Keratinocyte (primary cell): ENCODE data around the gene PIP4P1. TPM values are rescaled to one million over a fixed set of nuclear protein-coding genes. Genes with fewer than 3 reads are reported as not detected.
"Not testable (repeated sequence)": the region's sequence is repeated elsewhere in the genome, so short reads cannot be mapped to it uniquely, and the experiment has no call there.

ENCODE experiments used
- DNase-seq: peaks from one replicate; pipeline ENCODE4 v3.0.0-alpha.2; 2011; ENCODE audit warnings: low read depth, missing footprints, low spot score
- FAIRE-seq: peaks from 2 replicates; lab custom pipeline; 2011; peaks lifted over from hg19 to GRCh38; lab: Jason Lieb, UNC
- H2AFZ ChIP-seq: 2 replicates; pipeline ENCODE4 v1.6.0; 2012; ENCODE audit warnings: low read length, control low read depth, inconsistent platforms; ENCODE audit not compliant: control insufficient read depth
- H3K27ac ChIP-seq: 2 replicates; pipeline ENCODE4 v1.5.1; 2011; ENCODE audit warnings: low read length; ENCODE audit not compliant: control insufficient read depth, insufficient read depth
- H3K27me3 ChIP-seq: 3 replicates; pipeline ENCODE4 v1.6.0; 2011; ENCODE audit warnings: low read length; ENCODE audit not compliant: control insufficient read depth, insufficient read depth; ENCODE audit errors: extremely low read depth
- H3K36me3 ChIP-seq, 2 experiments: 2 replicates in 1 of 2; 3 replicates in 1 of 2; pipeline ENCODE4 v1.5.1; 2011; ENCODE audit warnings: low read length in 2 of 2, mild to moderate bottlenecking in 1 of 2; ENCODE audit not compliant: control insufficient read depth in 2 of 2, insufficient read depth in 2 of 2; ENCODE audit errors: extremely low read depth in 1 of 2
- H3K4me1 ChIP-seq: 3 replicates; pipeline ENCODE4 v1.5.1; 2011; ENCODE audit warnings: low read length; ENCODE audit not compliant: control insufficient read depth, insufficient read depth; ENCODE audit errors: extremely low read depth
- H3K4me2 ChIP-seq: 3 replicates; pipeline ENCODE4 v1.6.0; 2011; ENCODE audit warnings: low read depth, low read length; ENCODE audit not compliant: control insufficient read depth, insufficient read depth; ENCODE audit errors: extremely low read depth
- H3K4me3 ChIP-seq, 3 experiments: fragments of 200-600 bp in 1 of 3; sonication (generic) in 1 of 3; 2 replicates in 2 of 3; 3 replicates in 1 of 3; pipeline ENCODE4 v1.5.1; 2011 to 2016; ENCODE audit warnings: low read length in 3 of 3, mild to moderate bottlenecking in 3 of 3, control low read depth in 2 of 3, inconsistent platforms in 1 of 3, low read depth in 1 of 3, mixed read lengths in 1 of 3, mixed run types in 1 of 3, moderate library complexity in 1 of 3; ENCODE audit not compliant: control insufficient read depth in 2 of 3, insufficient read depth in 2 of 3; ENCODE audit errors: extremely low read depth in 1 of 3
- H3K79me2 ChIP-seq: 2 replicates; pipeline ENCODE4 v1.6.0; 2012; ENCODE audit warnings: low read length; ENCODE audit not compliant: control insufficient read depth, insufficient read depth
- H3K9ac ChIP-seq: 3 replicates; pipeline ENCODE4 v1.6.0; 2011; ENCODE audit warnings: low read length; ENCODE audit not compliant: control insufficient read depth, insufficient read depth; ENCODE audit errors: extremely low read depth
- H3K9me1 ChIP-seq: 3 replicates; pipeline ENCODE4 v1.6.0; 2011; ENCODE audit warnings: low read length; ENCODE audit not compliant: control insufficient read depth, insufficient read depth; ENCODE audit errors: extremely low read depth
- H3K9me3 ChIP-seq: 2 replicates; pipeline ENCODE4 v1.5.1; 2012; ENCODE audit warnings: low read depth, low read length; ENCODE audit not compliant: control insufficient read depth
- H4K20me1 ChIP-seq: 3 replicates; pipeline ENCODE4 v1.6.0; 2011; ENCODE audit warnings: low read length; ENCODE audit not compliant: control insufficient read depth, insufficient read depth; ENCODE audit errors: extremely low read depth
- EZH2 ChIP-seq: IDR thresholded peaks from one replicate; pipeline ENCODE4 v1.6.1; 2012; ENCODE audit warnings: inconsistent platforms, mild to moderate bottlenecking, low read length, moderate library complexity
- dilution Hi-C: fragments of 300-500 bp; cut with MboI; formaldehyde crosslinking; loops from one replicate; pipeline ENCODE4 v1.7.0; 2020; ENCODE audit warnings: low sequenced_read_pairs; ENCODE audit not compliant: extremely low pct_ligation_motif_present
- polyA plus RNA-seq, 5 experiments: library from polyadenylated mRNA; depleted of rRNA in 3 of 5; stranded (reverse) in 3 of 5; stranded (forward) in 1 of 5; unstranded in 1 of 5; fragments of >200 nt; gene quantifications; 1 replicate in 1 of 5; 2 replicates in 3 of 5; 3 replicates in 1 of 5; pipeline versions ENCODE4 v1.2.1 to v1.2.3, GENCODE V29; 2011 to 2012; ENCODE audit warnings: missing spikeins in 2 of 5, low read depth in 1 of 5, low replicate concordance in 1 of 5
- TF ChIP-seq, protein P1 (sequence below), 3 experiments: IDR thresholded peaks in 1 of 3; conservative IDR thresholded peaks in 1 of 3; optimal IDR thresholded peaks in 1 of 3; 2 replicates in 2 of 3; 3 replicates in 1 of 3; pipeline versions ENCODE3 to v1.5.1; 2011; ENCODE audit warnings: low read length in 3 of 3, mild to moderate bottlenecking in 3 of 3, moderate library complexity in 2 of 3, control low read depth in 1 of 3, inconsistent platforms in 1 of 3; ENCODE audit not compliant: insufficient read depth in 2 of 3; ENCODE audit errors: extremely low read depth in 1 of 3

Gene PIP4P1
- polyA plus RNA-seq, 1 donor (not counting 4 experiments of a cell fraction or from before 2014, with no cell fraction given), result 35.6 TPM

DNA sequence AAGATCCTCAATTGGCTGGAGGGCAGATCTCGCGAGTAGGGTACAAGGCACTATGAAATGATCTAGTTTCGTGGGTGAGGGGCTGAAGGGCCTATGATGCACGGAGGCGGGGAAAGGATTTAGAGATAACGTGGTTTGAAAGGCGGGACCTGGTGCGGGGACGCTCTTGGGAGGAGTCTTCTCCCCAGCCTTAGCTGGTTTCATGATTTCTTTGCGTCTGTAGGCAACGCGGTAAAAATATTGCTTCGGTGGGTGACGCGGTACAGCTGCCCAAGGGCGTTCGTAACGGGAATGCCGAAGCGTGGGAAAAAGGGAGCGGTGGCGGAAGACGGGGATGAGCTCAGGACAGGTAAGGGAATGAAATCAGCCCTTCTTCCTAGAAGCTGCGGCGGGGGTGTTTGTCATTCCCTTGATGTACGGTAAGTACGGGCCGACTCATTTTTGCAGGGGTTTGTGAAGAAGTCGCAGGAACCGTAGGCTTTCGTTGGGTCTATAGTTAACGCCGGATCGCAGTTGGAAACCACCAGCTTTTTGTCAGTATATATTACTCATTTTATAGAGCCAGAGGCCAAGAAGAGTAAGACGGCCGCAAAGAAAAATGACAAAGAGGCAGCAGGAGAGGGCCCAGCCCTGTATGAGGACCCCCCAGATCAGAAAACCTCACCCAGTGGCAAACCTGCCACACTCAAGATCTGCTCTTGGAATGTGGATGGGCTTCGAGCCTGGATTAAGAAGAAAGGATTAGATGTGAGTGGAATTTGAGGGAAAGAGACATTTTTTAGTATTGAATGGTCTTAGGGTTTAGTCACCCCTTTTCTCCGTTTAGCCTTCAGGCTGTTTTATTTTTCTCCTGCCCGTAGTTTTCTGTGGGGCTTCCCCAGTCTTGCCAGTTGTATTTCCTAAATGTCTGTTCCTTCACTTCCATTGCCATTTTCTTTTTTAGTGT lies 5.6 kb downstream of the PIP4P1 start:
- dilution Hi-C loops, result no loop called here
- peak; percentile 43 for FAIRE-seq

DNA sequence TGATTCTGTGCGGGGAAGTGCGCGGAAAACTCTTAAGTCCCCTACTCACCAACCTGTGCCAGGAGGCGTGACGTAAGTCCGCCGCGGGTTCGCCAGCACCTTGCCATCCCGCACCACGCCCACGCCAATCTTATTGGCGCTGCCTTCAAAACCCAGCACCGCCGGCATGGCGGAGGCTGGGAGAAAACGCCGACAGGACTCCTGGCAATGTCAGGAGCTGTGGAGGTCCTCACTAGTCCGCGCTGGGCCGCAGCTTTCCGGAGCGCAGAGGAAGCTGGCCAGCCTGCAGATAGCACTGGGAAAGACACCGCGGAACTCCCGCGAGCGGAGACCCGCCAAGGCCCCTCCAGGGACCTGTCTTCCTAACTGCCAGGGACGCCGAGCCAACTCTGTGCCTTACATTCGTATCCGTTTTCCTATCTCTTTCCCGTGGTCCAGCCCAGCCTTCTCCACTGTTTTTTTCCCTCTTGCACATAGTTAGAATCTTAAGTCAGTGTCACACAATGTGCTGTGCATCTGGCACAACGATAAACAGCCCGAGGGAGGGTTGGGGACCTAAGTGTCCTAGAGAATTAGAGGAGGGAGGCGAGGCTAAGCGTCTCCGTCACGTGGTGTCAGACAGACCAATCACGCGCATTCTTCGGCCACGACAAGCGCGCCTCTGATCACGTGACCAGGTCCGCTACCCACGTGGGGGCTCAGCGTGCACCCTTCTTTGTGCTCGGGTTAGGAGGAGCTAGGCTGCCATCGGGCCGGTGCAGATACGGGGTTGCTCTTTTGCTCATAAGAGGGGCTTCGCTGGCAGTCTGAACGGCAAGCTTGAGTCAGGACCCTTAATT lies 6.5 kb downstream of the PIP4P1 start, which contains the start of the genes APEX1 and OSGEP:
Gene APEX1, plus strand, starts transcription at position 711 of the 839 bp plus-strand sequence. CDS start 420 bp downstream, outside the sequence.
Gene OSGEP, minus strand, starts transcription at position 297 of the 839 bp plus-strand sequence. Its CDS starts 129 bp downstream, at position 168.
- peak within 1 kb of the TSS; percentile 100 for H3K9ac ChIP-seq
- peaks cover 22 to 23% of the 10 kb centered on the region in 2 experiments for H3K36me3 ChIP-seq
- peaks cover 3% of the 10 kb centered on the region for H4K20me1 ChIP-seq
- FAIRE-seq (peak; percentile 83), DNase-seq (peak; percentile 95)
- dilution Hi-C loops, result no loop called here
- H3K27me3 ChIP-seq, result no peaks in the 10 kb centered on the region
- peaks cover 44% of the 10 kb centered on the region for H3K79me2 ChIP-seq
- H3K4me3 ChIP-seq, result peak within 1 kb of the TSS; percentile 76 to 92 (median 77)
- no peaks in the 10 kb centered on the region for H3K9me3 ChIP-seq
- peak within 1 kb of the TSS; percentile 100 for H3K27ac ChIP-seq
- H3K4me2 ChIP-seq, result peak within 1 kb of the TSS; percentile 75
- peaks cover 11% of the 10 kb centered on the region for H3K4me1 ChIP-seq
- TF ChIP-seq, protein P1, sequence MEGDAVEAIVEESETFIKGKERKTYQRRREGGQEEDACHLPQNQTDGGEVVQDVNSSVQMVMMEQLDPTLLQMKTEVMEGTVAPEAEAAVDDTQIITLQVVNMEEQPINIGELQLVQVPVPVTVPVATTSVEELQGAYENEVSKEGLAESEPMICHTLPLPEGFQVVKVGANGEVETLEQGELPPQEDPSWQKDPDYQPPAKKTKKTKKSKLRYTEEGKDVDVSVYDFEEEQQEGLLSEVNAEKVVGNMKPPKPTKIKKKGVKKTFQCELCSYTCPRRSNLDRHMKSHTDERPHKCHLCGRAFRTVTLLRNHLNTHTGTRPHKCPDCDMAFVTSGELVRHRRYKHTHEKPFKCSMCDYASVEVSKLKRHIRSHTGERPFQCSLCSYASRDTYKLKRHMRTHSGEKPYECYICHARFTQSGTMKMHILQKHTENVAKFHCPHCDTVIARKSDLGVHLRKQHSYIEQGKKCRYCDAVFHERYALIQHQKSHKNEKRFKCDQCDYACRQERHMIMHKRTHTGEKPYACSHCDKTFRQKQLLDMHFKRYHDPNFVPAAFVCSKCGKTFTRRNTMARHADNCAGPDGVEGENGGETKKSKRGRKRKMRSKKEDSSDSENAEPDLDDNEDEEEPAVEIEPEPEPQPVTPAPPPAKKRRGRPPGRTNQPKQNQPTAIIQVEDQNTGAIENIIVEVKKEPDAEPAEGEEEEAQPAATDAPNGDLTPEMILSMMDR (optimal IDR thresholded peaks at IDR 0.05 in 1 of 3, IDR thresholded peaks at IDR 0.05 in 1 of 3, conservative IDR thresholded peaks at IDR 0.05 in 1 of 3; ENCODE audit: extremely low read depth in 1 of 3, insufficient read depth in 2 of 3, low read length in 3 of 3), result no peak
- no peak for TF ChIP-seq EZH2
- no peaks in the 10 kb centered on the region for H3K9me1 ChIP-seq
- H2AFZ ChIP-seq, result peak within 1 kb of the TSS; percentile 98

More for the DNA sequence above, 5.6 kb downstream of the PIP4P1 start:
- H3K27ac ChIP-seq, result peak overlapping the region; percentile 100
- H2AFZ ChIP-seq, result peak overlapping the region; percentile 98
- H3K9ac ChIP-seq, result peak overlapping the region; percentile 100
- H3K4me1 ChIP-seq, result peaks cover 18% of the 10 kb centered on the region
- no peaks in the 10 kb centered on the region for H3K9me3 ChIP-seq
- peaks cover 23 to 25% of the 10 kb centered on the region in 2 experiments for H3K36me3 ChIP-seq
- H4K20me1 ChIP-seq, result peaks cover 3% of the 10 kb centered on the region
- no peaks in the 10 kb centered on the region for H3K27me3 ChIP-seq
- peak overlapping the region; percentile 75 for H3K4me2 ChIP-seq
- no peak for DNase-seq
- TF ChIP-seq, protein P1 (optimal IDR thresholded peaks at IDR 0.05 in 1 of 3, IDR thresholded peaks at IDR 0.05 in 1 of 3, conservative IDR thresholded peaks at IDR 0.05 in 1 of 3; ENCODE audit: extremely low read depth in 1 of 3, insufficient read depth in 2 of 3, low read length in 3 of 3), result no peak
- no peak for TF ChIP-seq EZH2
- no peaks in the 10 kb centered on the region for H3K9me1 ChIP-seq
- H3K4me3 ChIP-seq, result peak overlapping the region; percentile 76 to 92 (median 77)
- peaks cover 53% of the 10 kb centered on the region for H3K79me2 ChIP-seq

DNA sequence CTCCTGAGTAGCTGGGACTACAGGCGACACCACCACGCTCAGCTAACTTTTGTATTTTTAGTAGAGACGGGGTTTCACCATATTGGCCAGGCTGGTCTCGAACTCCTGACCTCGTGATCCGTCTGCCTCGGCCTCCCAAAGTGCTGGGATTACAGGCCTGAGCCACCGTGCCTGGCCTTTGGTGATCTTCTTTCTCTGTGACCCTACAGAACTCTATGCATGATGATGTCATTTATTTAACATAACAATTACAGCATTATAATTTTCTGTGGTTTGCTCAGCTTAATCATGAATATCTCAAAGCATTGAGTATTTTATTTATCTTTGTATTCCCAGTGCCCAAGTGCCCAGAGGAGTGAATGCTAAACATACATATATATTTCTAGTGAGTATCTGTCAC lies 8.4 kb downstream of the PIP4P1 start:
- Histone ChIP-seq H3K4me1 (peaks cover 11% of the 10 kb centered on the region), H3K36me3 (peaks cover 14 to 17% of the 10 kb centered on the region in 2 experiments)
- not testable (repeated sequence) for H3K9ac ChIP-seq

More for the DNA sequence above, 8.4 kb downstream of the PIP4P1 start:
- H2AFZ ChIP-seq, H3K4me3 ChIP-seq, H3K27me3 ChIP-seq, dilution Hi-C loops, H3K9me1 ChIP-seq, DNase-seq, H4K20me1 ChIP-seq, H3K27ac ChIP-seq, H3K4me2 ChIP-seq, H3K9me3 ChIP-seq, FAIRE-seq: not testable (repeated sequence)
- H3K79me2 ChIP-seq, result peaks cover 35% of the 10 kb centered on the region
